GM12873 (cell line): Measurements from ENCODE around the gene ANKS6.

Experiments used
- CTCF ChIP-seq: IDR thresholded peaks from 2 replicates; pipeline ENCODE4 v1.5.1; 2012; ENCODE audit warnings: low read depth, mild to moderate bottlenecking, moderate library complexity, low read length, control low read depth; ENCODE audit not compliant: insufficient read depth; ENCODE audit errors: missing control alignments

The ANKS6 gene

DNA sequence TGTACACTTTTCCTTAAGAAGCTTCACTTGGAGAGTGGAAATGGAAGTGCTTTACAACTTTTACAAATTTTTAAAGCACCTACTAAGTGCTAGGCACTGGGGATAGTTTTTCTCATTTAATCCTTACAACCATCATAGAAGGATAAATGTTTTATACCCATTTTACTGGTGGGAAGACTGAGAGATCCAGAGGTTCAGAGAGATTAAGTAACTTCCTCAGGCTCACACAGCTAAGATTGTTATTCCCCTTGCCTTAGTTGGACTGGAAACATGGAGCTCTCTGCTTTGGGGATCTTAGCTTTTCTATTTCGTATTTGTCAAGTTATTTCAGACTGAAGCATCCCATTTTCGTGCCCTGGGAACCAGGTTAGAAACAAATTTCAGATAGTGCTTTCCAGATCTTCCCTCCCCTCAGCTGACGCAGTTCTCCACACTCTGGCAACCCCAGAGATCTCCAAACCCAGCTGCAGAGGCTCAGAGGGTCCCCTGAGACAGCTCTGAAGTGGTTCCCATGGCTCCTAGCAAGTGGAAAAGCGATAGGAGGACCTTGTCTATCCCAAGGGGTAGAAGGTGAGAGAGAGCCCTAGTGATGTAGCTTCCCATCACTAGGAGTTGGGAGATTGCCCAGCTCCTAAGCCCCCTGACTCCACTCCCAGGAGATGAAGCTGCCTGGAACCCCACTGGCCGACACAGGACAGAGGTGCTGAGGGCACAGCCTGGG, 71.4 kb downstream of the ANKS6 start:
- no peak for TF ChIP-seq CTCF

DNA sequence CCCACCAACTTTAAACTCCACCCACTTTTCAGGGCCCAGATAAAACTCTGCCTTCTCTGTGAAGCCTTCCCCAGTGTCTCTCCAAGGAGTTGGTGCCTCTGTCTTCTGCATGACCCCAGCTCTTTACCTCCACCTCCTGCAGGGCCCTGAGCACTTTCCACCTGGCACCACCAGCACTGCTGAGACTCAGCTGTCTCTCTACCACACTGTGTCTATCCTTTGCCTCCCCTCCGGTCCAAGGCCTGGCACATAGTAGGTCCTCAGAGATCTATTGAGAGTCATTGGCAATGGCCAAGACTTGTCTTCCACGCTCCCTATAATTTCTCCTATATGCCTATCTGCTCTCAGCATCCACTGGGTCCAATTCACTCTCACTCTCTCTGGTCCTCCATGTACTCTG, 74.7 kb downstream of the ANKS6 start:
- TF ChIP-seq CTCF = no peak

DNA sequence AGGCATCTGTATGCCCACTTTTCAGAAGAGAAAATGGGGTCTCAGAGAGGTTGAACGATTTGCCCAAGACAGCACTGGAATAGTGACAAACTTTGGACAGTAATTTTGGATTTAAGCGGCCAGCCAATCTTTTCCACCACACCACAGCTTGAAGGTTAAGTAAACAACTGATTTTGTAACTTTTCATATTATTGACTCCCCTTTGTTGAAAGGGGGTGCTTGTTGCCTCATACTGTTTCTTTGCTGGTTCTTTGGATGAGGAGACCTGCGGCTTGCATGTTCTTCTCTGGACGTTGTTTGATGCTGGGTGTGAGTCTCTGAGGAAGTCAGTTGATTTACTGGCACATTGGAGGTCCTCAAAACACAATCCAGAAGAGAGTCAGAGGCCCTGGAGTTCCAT, 76.0 kb downstream of the ANKS6 start:
- no peak for TF ChIP-seq CTCF

- TF ChIP-seq CTCF = no peak
Observed at GRCh38 chr9:98719055-98719454, 77.3 kb downstream of the ANKS6 start.

DNA sequence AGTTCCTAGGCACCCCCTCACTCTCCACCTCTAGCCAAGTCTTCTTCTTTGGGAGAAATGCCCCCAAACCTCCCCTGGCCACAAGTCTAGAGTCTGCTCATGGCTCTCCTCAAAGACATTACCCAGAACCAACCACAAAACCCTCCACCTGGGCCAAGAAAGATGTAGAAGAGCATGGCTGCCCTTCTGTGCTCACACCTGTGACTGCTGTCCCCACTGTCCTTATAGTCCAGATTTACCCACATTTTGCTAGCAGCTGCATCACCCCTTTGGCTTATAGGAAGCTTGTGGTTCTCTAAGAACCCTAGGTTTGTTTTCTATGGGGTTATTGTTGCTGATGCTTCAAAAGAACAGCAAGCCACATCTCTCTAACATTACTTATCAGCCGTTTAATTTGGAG, 81.5 kb downstream of the ANKS6 start:
- TF ChIP-seq CTCF = no peak

DNA sequence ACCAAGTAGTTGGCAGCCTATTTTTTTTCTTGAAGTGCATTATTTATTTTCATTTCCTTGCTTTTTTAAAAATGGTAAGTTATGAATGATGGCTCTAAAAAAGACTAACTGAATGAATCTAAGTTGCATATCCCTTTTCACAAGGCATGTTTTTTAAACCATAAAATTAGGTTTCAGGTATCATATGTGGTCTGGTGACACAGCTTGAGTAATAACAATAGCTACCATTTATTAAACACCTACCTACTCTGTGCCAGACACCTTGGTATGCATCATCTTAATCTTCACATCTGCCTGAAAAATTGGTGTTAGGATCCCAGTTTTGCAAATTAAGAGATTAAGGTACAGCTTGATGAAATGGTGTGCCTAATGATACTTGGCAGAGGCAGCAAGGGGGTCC, 83.4 kb downstream of the ANKS6 start:
- TF ChIP-seq CTCF = no peak

DNA sequence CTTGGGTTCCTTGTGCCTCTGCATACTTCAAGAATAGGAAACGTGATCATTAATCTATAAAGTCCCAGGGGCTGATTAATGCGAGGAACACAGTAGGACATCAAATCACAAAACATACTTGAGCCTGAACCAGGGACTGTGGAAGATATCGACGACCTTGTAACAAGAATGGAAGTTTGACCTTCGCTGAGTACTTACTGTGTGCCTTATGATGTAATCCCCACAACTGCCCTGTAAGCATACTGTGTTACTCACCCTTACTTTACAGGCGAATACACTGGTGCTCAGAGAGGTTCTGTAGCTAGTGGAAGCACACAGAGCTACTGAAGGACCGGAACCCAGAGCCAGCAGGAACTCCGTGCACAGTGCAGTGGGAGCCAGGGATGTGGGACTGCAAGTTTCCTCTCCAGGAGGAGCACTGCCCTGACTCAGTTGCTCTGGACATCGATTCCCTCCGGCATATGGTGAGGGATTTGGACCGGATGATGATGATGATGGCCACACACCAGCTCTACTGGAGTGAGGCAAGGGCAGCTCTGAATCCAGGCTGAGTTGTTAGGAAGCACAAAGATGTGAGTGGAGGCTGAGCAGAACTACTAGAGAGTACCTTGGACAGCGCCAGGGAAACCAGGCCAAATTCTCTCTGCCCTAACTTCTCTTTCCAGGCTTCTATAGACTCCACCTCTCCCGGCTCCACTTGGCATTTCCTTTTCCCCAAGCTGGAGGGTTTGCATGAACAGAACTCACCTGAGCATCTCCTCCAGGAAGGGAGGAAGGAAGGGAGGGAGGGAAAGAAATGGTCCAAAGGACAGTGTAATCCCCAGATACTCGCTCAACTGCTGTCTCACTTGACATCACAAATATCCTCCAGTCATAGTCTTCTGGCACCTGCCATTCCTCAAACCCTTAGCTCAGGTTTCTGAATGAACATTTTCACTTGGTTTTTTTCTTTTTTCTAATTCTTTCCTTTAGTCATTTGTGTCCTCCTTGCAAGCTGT, 86.1 kb downstream of the ANKS6 start:
- no peak for TF ChIP-seq CTCF
